T-helper 1 cell (primary cell): ENCODE data around the gene NTM.

Experiments used
- DNase-seq, 5 donors: peaks; one replicate each; pipeline ENCODE4 v3.0.0-alpha.2; 2012 to 2020

NTM gene

DNA sequence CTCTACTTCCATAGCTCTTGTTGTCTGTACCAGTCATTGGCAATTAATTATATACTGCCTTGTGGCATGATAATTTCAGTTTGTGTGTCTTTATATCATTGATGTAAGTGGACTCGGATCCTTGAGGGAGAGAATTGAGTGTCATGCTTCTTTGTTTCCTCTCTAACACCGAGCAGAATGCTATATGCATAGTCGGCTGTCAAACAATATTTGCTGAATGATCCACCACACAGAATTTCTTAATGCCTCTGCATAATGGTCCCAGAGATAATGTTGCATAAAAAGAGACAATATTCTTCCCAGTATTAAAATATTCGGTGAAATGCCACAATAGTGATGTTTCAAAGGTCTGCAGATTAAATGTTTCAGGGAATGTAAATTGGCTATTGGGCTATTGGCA, 664.8 kb downstream of the NTM start:
- no peak for DNase-seq

DNA sequence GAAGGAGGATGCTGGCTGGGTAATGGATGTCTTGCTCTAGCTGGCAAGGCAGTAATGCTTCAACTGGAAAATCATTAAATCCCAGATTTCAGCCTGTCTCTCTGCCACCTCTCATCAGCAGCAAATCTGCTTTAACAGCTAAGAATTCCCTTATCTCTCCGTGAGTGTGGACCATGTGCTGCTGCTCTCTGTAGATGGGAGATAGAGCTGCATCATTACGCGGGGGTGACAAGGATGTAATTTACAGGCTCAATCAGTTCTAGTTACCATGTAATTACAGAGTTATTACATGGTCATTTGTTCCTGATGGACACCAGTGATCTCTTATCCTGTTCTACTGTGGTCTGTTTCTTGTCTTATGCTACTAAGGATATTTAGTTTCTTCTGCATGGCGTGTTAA, 665.4 kb downstream of the NTM start:
- DNase-seq: no peak

DNA sequence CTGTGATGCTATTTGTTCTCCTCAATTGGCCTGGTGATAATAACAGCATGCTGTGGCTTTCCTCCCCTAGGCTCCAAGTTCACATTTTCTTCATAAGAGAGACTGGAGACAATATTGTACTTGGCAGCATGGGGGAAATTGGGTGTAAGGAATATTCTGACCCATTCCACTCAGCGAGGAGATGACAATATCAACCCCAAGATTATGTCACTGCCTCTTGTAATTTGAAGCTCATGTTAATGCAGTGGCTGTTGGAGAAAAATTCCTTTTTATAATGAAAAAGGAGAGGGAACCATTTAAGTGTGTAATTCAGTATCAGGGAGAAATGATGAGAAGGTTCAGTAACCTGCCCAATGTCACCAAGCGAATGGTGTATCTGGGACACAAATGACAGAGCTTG, 665.8 kb downstream of the NTM start:
- no peak for DNase-seq

DNA sequence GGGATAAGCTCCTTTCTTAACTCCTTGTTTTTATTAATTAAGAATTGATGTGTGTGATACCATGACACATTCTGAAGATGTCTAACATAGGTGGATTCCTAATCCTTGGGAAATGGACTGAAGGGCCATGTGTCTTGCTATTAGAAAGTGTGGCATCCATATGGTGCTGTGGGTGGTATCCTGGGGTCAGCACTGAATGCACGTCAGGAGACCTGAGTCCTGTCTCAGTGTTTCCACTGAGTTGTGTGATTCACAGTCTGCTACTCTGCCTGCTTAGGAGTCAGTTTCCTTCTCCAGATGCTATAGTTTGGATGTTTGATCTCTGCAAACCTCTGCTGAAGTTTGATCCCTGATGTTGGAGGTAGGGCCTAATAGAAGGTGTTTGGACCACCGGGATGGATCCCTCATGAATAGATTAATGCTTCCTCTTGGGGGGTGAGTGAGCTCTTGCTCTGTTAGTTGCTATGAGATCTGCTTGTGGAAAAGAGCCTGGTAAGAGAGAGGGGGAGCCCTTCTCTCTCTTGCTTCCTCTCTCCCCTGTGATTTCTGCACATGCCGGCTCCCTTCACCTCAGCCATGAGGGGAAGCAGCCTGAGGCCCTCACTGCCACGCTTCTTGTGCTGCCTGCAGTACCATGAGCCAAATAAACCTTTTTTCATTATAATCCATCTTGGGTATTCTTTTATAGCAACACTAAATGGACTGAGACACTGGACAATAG, 666.5 kb downstream of the NTM start:
- no peak for DNase-seq

DNA sequence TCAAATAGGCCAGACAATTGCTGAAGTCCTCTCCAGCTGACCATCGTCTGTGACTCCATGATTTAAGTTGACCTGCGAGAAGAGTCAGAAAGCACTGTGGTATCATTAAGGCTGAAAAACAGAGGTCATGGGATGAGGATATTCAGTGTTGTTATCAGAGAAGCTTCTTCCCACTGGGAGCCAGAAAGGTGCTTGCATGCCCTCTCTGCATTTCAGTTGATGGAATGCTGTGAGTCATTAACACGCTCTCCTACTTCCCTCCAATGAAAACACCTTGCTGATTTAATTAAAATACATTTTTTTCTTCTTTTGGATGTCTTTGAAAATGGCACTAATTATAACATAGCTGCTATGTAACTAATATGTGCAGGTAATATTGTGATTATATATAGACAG, 667.0 kb downstream of the NTM start:
- no peak for DNase-seq

DNA sequence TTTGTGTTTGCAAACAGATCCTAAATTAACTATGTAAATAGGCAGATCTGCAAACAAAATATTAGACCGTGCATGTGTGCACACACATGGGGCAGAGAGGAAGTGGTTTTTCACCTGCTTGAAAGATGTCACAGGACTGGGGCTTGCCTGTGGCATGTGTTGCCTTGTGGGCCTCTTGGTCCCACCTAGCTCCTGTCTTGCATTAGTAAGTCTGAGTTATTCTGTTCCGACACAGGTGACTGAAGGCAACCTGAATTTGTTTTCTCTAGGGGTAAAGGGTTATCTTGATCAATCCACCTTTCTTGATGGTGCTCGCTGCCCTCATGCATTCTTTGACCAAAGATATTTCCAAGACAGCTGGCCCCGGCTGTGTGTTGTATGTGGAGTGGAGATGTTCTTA, 667.5 kb downstream of the NTM start:
- no peak for DNase-seq

DNA sequence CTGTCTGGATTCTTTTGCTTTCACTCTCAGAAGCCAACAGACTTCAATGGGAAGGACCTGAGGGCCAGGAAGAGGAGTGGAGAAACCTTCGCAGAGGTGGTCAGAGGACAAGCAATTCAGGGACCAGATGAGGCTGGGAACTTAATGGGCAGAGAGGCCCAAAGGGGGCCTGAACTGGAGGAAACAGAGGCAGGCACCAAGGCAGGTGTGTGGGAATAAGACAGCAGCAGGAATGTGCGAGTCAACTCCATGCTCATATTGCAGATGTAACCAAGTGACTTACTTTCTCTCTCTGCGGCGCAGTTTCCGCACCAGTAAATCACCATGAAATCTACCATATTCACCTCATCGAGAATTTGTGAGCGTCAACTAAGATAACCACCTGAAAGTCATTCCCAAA, 669.1 kb downstream of the NTM start:
- no peak for DNase-seq

DNA sequence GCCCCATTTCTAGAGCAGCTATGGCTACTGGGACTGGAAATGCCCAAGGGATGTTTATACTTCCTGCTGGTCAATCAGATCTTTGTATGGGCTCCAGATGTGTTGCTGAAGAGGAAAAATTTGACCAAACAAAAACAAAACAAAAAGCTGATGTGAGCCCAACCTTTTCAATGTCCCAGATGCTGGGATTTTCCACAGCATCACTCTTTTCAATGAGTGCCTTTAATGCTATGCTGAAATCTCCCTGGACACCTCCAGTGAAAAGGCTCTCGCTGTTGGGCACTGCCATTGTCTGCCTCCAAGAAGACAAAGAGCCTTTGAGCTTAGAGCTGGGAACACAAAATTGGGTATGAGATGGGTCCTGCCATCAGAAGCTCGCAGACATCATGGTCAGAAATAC, 671.9 kb downstream of the NTM start:
- no peak for DNase-seq

DNA sequence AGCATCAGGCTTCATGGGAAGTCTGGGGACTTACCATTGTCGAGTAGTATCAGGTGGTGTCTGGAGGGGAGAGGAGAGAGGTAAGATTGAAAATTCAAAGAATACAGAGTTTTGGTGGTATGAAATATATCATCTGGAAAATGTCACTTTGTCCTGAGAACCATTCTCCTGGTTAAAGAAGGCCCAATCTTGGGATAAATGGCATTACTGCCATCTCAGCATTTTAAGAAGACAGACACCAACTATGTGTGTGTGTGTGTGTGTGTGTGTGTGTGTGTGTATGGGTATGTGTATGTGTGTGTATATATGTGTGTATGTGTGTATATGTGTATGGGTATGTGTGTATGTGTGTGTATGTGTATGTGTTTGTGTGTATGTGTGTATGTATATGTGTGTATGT, 673.3 kb downstream of the NTM start:
- DNase-seq: no peak

DNA sequence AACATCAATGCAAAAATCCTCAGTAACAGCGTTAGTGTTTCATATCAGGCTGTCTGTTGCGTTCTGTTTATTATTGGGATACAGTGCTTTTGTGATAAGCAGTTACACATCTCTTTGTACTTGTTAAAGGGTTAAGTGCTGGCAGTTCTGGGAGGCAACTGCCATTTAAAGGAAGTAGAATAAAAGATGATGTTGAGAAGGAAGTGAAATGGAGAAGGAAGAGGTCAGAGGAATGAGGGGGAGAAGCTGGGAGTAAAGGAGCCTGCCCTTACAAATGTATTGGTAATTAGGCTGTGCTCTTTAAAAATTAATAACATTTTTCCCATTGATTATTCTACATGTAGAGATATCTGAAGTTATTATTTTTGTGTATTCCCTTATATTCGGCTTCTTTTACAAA, 674.7 kb downstream of the NTM start:
- DNase-seq: no peak

DNA sequence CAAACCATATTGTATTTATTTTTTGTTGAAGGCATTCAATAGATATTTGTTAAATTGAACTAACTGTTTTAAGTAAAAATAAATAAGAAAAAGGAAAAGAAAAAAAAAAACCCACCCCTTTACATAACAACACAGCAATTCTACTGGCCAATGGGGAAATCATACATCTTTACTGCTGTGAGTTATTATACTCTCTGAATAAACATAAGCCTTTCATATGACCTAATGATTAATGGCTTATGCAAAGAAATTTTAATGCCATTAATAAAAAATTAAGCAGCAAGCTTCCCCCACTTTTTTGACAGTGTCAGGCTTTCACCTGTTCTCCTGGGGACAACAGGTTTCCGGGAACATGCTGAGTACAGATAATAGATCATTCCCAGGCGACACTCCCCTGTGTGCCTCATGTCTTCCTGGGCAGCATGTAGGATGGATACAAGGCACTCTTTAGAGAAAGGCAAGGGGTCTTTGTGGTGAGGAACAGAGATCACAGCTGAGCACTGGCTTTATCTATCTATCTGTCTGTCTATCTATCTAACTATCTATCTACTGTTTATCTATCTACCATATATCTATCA, 676.0 kb downstream of the NTM start:
- DNase-seq: no peak

DNA sequence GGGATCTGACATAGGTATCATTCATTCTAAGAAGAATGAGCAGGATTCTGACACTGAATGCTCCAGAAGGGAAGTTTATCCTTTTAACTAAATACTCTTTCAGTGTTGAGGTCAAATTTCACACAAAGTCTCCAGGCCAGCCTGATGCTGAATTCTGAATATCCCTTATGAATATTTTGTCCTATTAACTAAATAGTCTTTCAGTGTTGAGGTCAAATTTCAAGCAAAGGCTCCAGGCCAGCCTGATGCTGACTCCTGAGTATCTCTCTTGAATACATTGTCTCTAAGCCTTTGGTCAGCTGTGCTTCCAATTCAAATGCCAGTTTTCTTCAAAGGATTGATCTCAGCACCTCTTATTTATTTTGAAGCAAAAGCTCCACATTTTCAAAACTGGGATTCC, 676.8 kb downstream of the NTM start:
- no peak for DNase-seq

DNA sequence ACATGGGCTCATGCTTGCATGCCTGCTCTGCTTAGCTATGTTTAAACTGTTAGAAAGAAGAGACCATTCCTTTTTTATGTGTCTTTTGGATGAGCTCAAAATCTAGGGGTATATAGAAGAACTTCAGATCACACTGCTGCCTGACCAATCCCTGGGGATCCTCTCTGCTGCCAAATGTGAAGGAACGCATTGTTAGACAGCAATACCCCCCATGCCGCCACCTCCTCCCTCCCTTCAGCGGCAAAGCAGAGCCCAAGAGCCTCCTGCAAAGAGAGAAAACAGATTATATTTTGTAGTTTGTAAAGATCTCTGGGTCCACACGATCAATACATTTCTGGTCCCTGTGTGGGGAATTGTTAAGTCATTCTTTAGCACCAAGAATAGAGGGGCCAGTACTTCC, 677.6 kb downstream of the NTM start:
- DNase-seq: no peak

DNA sequence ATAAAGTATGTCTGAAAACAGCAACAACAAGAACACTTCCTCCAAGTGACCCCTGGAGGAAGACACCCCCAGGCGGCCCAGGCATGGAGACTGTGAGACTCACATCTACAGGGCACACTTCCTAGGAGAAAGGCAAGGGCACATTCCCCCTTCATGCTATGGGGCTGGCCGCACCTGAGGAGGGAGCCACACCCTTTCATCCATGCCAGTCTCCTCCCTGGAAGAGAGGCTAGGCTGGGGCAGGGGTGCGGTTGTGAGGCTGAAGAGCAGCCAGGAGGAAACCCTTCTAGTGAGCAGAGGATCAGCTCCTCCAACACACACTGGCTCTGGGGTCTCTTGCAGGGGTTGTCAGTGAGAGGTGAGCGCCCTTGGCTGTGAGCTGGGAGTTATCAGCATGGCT, 678.8 kb downstream of the NTM start:
- DNase-seq: no peak

DNA sequence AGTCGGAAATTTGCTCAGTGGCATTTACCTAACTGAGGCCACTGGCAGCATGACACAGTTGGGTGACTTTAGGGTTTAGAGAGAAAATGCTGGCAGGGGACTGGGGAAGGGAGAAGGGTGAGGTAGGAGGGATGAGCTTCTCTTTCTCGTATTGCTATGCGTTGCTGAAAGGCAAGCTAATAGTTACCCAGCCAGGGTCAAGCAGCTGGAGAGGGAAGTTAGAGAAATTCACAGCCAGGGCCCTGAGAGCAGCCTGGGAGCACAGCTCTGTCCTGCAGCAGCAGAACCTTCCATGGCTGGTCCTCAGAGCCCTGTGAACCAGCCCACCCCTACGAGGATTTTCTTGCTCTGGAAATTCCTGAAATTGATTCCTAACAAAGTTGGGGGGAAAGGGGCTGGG, 679.6 kb downstream of the NTM start:
- no peak for DNase-seq

DNA sequence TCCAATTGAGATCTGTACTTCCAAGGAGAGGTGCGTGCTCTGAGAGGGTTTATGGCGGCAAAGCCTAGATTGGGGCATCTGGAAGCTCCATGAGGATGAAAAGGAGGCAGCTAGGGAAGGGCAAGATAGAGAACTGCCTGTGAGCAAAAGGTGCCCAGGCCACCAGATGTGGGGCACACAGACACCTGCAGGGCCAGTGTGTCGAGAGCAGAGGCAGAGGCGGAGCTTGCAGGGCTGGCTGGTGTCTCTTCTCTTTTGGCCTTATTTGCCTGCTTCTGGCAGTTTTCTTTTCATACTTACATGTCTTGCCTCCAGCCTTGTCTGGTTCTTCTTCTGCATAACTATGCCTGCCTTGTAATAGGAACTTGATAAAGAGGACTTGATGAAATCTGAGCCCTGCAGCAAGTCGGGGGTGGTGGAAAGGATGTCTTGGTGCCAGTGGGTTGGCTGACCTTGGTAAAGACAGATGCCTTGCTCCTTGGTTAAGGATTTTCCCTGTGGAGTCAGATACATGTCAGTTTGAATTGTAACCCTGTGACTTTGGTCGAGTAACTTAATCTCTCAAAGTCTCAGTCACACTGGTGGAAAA, 680.3 kb downstream of the NTM start:
- no peak for DNase-seq

DNA sequence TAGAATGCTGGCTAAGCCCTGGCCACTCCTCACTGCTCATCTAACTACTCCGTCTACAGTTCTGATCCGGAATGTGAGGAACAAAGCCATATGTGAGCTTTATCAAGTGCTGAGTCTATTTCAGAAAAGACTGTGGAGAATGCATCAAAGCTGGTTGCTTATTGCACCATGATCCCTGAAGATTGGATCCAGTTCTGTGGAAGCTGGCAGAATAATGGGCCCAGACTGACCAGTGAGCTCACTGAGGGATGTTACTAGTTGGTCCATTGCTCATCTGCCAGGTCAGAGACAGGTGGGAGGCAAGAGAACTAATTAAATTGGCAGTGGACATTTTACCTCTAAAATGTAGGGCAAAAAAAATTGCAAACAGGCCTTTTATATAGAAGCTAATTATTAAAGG, 681.3 kb downstream of the NTM start:
- DNase-seq: no peak

DNA sequence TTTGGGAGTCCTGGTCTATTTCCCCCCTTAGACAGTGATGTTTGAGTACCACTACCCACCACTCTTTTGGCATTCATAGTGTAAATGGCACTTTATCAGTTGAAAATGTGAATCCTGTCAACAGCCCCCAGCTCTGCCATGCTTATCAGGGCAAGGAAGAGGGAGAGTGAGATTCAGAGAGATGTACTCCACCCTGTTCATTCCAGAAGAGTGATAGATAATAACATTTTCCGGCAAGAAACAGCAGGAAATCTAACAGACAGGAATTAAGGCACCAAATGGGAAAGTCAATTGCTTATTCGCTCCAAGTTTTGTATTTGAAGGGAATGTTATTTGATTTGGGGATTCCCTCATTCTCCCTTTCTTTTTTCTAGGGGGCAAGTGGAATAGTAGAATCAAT, 681.9 kb downstream of the NTM start:
- DNase-seq: no peak

DNA sequence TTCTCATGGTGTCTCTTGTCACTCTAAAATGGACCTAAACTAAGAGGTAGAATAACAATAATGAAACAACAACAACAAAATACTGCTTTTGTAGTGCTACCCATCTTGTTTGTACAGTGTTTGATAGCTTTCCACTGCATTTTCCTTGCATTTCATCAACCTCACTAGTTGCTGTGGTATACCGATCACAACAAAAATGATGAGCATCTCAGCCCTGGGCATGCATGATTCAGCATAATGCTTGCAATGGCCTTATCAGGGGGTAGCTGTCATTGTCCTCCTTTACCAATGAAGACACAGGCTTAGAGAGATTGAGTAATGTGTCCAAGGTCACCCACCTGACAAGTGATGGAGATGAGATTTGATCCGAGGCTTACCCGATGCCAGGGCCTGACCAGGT, 682.5 kb downstream of the NTM start:
- DNase-seq: no peak

DNA sequence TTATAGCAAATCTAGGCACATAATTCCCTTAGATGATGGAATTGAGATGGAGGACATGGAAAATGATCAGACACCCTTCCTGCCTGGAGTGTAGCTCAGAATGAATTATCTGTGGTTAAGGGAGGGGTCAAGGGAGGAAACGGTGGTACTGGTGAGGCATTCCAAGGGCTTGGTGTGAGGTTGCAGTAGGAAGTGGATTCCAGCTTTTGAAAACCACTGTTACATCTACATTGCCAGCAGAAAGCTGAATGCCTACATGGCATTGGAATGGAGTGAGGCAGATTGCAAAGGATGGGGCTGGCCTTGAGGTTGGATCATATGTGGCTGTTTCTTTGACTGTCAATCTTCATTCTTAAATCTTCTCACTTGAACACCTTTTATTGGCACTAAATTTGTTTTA, 684.4 kb downstream of the NTM start:
- no peak for DNase-seq

DNA sequence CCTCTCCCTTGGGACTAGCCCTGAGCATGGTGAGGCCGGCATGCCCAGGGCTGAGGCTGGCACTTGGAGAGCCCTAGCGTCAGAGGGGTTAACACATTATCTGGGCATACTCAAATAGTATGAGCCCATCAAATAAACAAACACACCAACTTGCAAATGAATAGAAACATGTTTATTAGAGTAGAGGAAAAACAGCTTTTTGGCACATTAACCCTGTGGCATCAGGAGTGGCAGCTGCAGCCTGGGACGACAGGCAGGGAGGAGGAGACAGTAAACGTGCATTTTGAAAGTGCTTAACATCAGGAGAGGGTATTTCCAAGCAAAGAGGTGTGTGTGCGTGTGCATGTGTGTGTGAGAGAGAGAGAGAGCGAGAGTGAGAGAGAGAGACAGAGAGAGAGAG, 684.9 kb downstream of the NTM start:
- DNase-seq: no peak

DNA sequence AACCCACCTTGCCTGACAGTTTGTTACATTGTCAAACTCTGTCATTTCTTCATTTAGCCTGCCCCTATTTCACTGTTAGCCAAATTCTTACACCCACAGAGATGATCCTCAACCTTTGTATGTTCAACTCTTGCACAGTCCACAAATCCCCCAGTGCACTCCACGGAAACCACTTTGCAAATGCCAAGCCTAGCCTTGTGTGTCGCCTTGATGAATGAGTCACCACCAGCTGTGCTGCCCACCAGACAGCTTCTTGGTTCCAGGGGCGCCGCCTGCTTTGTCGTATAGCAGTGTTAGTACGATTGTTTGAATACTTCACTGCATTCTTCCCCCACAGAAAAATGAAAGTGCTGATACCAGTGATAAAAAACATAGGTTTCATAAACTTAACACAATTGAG, 686.3 kb downstream of the NTM start:
- DNase-seq: no peak

DNA sequence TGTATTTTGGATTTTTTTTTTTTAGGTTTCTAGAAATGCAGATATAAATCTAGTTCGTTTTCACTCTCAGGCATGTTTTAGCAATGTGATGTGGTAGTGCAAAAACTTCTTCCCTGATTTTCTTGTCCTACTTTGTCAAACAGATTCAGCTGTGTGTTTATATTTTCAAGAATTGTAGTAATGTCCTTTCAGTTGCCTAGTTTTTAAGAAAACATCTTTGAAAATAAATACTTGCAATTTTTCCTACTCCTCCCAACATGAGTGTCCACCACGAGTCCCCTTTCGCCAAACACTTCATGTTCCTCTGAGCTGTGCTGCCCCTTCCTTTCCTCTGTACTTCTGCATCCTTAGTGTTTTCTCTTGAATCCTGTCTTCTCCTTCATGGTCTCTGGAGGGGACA, 686.9 kb downstream of the NTM start:
- no peak for DNase-seq

DNA sequence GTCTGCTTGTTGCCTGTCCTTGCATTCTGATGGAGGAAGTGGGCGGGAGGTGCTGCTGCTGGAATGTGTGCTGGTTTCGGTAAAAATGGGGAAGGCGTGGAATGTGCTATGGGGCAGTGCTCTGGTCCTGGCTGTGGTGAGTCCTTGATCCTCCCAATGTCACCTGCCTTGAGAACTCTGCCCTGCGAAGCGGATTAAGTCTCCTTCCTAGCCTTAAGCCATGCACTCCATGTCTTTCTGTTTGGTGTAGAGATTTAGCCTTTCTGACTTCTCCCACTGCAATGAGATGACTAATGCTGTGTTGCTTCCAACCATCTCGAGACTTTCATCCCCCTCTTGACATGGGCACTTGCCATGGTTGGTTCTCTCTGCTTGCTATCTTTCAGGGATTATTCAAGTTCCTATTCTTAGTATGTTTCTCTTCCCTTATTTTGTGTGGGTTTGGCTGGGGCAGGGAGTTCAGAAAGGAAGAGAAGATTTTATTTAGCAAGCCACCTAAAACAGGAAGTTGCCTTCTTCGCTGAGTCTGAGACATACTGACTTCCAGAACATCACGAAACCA, 687.9 kb downstream of the NTM start:
- no peak for DNase-seq

DNA sequence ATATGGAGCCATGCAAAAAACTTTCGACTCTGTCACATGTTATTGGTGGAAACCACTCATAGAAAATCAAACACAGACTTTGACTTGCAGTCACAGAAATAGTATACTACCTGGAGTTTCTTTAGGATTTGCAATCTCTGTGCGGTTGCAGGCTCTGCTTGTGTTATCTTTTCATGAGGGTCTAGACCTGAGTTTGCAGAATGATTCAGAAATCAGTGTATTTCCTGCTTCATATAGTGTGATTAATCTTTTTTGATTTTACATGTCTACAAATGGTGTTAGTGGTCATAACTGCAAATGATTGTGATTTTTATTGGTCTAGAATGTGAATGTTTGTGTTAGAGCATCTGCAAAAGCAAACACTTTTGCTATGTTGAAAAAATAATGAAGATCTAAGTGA, 690.2 kb downstream of the NTM start:
- DNase-seq: no peak
